ENCODE measurements around the gene COL23A1. TPM values are rescaled to one million over a fixed set of nuclear protein-coding genes. Genes with fewer than 3 reads are reported as not detected.

The COL23A1 gene
- total RNA-seq, 1 donor from 2014 or later = 0.40 TPM

GRCh38 chr5:178589180-178590140 lies 733 bp downstream of the COL23A1 start:
- DNase-seq (ENCODE audit: low read depth) = no peak

DNA sequence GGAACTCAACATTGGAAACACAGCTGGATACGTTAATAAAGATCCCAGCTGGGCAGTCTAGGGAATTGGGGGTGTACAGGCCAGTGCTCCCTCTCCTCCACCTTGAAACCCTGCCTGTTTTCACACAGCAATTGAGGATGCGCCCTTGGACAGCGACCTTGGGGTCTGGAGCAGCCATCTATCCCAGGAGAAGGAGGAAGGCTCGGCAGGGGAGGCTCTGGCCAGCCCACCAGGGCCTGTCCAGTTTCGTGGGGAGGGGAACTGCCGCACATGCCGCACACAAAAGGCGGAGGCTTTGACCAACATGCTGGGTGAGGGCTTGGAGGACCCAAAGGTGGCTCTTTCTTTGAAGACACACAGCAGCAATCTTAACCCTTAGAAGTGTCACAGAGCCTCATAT lies 1.4 kb downstream of the COL23A1 start:
- no peak for DNase-seq (ENCODE audit: low read depth)

DNA sequence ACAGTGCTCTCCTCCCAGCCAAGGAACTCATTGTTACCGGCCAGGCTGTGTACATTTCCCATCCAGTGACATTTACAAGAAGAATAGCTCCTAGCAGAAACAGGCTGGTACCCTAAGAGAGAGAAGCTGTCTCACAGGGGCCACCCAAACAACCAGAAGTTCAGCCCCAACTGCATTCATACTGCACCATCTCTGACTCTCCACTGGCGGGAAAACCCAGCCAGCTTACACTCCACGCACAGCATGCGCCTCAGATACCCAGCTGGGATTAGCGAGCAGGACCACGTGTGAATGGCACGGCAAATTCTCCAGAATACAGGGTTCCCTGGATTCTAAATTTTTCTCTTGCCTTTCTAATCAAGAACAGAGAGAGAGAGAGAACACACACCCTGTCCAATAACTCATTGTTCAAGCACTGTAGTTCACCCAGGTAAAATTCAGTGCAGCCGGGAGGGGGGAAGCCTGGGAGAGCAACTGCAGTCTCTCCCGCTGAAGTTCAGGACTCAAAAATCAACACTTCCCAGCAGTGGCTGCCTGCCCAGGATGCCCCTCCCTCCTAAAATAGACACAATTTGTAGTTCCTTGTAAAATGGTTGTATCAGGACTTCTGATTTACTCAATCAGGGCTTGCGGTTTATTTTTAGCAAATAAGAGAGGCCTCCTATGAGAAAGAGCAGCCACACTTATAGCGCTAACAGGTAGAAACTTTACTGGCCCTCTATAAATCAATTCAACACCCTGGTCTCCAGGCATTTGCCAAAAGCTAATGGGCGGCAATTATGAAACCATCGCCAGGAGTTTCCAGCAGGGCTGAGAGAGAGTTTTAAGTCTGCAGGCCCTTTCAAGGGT lies 2.2 kb downstream of the COL23A1 start:
- no peak for DNase-seq (ENCODE audit: low read depth)

DNA sequence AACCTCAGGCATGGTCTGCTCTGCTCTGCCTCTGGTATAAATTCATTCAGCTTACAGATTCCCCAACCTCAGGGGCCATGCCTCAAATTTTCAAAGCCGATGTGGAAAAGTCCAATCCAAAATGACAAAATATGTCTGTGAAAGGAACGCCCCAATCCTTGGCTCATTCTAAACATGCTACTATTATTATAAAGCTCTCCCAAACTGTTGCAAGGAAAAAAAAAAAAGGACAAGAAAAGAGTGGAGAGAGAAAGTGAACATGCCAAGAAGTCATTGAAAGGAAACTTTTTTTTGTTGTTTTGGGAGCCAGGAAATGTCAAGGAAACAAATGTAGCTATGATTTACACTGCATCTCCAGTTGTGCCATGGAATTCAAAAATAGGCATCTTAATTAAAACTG lies 3.8 kb downstream of the COL23A1 start:
- no peak for DNase-seq (ENCODE audit: low read depth)

GRCh38 chr5:178585421-178585820 lies 4.8 kb downstream of the COL23A1 start:
- DNase-seq (ENCODE audit: low read depth) = peak; percentile 5

DNA sequence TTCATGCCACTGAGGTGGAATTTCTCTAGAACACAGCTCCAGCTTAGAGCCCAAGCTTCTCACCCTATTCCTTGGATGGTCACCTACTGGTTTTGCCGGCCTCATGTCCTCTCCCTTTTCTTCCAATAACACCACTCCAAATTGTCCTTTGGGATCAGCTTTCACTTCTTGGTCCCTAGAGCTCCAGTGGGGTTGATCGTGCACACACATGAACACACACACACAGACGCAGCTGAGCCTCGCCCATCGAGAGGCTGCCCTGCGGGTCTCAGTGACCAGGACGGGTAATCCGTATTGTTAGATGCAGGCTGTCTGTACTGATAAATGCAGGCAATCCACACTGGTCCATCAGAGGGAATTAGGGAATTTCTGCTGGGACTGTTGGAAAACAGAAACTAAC lies 6.9 kb downstream of the COL23A1 start:
- DNase-seq (ENCODE audit: low read depth) = no peak

GRCh38 chr5:178582291-178582690 lies 7.9 kb downstream of the COL23A1 start:
- DNase-seq (ENCODE audit: low read depth) = no peak

GRCh38 chr5:178581621-178582020 lies 8.6 kb downstream of the COL23A1 start:
- no peak for DNase-seq (ENCODE audit: low read depth)

DNA sequence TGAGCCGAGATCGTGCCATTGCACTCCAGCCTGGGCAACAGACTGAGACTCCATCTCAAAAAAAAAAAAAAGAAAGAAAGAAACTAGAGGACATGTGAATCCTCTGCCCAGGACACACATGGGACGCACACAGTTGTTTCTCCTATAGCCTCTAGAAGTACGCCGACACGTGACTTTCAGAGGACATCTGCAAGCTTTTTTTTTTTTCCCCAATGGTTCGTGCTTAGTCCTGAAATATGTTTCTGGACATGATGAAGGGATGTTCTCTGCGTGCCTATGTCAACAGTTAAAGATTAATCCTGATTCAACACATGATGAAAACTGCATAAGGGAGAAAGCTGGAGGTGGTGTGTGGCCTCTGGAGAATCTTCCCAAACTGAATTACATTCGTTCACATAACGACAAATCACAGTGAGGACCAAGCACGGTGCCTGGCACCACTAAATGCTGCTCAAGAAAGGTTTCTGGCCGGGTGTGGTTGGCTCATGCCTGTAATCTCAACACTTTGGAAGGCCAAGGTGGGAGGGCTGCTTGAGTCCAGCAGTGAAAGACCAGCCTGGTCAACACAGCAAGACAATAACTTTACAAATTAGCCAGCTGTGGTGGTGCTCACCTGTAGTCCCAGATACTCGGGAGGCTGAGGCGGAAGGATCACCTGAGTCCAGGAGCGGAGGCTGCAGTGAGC lies 9.8 kb downstream of the COL23A1 start:
- no peak for DNase-seq (ENCODE audit: low read depth)

- no peak for DNase-seq (ENCODE audit: low read depth)
Observed at GRCh38 chr5:178577944-178578343, 12.2 kb downstream of the COL23A1 start.

DNA sequence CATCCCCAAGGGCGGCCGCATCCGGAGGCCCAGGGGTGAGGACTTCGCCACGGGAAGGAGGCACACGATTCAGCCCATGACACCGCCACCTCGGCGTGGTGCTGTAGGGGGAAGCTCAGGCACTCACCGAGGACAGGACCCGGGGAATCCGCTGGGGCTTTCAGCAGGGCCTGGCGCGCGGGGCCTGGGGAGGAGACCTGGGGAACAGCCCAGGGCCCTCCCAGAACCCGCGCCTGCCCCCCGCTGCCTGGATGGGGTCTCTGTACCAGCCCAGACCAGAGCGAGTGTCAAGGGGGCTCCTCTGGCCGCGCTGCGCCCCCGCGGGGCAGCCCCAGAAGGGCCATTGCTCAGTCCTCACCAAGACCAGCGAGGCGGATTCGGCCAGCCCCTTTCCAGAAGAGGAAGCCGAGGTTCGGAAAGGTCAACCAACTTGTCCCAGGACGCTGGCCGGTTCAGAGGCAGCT lies 12.8 kb downstream of the COL23A1 start:
- DNase-seq (ENCODE audit: low read depth) = no peak

DNA sequence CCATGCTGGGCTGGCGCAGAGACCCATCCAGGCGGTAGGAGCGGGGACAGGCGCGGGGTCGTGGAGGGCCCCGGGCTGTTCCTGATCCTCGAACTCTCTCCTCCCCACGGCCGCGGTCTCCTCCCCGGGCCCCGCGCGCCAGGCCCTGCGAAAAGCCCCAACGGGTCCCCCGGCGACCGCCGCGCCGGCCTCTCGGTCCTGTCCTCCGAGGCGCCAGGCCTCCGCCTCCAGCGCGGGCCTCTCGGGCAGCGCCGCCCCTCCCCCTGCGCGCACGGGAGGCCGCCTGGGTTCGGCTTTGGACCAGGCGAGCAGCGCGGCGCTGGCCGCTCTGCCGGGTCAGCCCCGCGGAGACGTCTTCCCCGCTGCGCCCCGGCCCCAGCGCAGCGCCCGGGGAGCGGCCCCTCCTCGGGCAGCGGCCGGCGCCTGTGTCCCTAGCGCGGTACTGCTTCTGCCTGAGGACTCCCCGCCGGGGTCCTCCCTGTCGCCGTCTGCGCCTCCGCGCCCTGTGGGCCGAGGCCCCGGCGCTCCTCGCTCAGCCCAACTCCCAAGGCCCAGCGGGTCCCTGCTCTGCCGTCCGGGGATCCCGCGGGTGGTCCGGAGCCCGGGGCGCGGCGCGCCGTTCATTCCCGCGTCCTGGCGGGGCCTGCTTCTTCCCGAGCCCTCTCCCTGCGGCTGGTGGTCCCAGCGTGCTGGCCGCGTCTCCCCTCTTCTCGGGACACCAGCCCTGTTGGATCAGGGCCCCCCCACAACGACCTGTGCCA lies 13.4 kb downstream of the COL23A1 start:
- DNase-seq (ENCODE audit: low read depth) = no peak

- no peak for DNase-seq (ENCODE audit: low read depth)
Observed at GRCh38 chr5:178573216-178573615, 17.0 kb downstream of the COL23A1 start.

DNA sequence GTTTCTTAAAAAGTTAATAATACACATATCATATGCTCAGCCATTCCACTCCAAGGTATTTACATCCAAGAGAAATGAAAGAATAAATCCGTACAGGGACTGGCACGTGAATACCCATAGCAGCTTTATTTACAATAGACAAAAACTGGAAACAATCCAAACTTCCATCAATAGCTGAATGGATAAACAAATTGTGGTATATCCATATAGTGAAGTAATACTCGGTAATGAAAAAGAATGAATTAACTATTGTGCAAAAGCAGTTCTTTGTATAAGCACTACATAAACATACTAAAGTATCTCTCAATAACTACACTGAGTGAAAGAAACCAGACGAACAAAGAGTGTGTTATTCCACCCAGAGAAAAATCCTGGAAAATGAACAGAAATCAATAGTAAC lies 17.6 kb downstream of the COL23A1 start:
- DNase-seq (ENCODE audit: low read depth) = no peak

DNA sequence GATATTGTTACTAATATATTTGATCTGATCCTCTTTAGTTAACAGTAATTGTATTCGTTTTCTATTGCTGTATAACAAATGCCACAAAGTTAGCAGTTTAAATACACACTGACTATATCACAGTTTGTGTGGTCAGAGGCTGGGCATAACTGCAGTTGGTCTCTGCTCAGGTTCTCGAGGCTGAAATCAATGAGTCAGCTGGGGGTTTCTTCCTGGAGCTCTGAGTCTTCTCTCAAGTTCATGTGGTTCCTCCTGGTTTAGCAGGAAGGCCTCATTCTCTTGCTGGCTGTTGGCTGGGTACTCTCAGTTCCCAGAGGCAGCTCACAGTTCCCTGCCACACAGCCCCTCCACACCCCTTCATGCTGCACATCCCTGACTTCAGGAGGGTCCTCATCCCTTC lies 20.7 kb downstream of the COL23A1 start:
- no peak for DNase-seq (ENCODE audit: low read depth)

GRCh38 chr5:178564811-178565550 lies 25.2 kb downstream of the COL23A1 start:
- DNase-seq (ENCODE audit: low read depth) = no peak

DNA sequence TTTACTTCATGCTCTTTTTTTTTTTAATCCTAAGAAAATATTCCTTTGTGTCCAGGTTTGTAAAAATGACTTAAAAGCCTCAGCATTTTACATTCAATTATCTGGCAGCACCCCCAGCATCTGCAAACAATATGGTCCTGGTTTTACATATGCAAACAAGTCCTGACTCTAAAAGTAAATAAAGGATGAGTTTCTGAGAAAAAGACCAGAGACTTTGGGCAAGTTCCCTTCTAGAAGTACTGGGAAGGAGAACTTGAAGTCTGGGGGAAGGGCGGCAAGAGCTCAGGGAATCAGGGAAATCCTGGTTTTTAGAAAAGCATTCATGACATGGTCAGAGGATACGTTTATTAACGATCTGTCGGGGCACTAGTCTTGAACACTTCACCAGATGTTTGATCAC lies 25.8 kb downstream of the COL23A1 start:
- DNase-seq (ENCODE audit: low read depth) = no peak

DNA sequence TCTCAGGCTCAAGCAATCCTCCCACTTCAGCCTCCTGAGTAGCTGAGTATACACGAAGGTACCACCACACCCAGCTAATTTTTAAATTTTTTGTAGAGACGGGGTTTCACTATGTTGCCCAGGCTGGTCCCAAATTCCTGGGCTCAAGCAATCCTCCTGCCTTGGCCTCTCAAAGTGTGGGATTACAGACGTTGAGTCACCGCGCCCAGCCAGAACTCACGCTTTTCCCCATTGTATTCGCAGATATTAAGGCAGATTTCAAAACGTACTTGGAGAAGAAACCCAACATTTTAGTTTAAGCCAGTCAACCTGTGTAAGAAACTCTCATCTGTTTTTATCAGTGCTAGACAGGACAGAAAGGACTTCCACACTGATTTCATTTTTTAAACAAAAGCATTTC lies 26.6 kb downstream of the COL23A1 start:
- DNase-seq (ENCODE audit: low read depth) = no peak

DNA sequence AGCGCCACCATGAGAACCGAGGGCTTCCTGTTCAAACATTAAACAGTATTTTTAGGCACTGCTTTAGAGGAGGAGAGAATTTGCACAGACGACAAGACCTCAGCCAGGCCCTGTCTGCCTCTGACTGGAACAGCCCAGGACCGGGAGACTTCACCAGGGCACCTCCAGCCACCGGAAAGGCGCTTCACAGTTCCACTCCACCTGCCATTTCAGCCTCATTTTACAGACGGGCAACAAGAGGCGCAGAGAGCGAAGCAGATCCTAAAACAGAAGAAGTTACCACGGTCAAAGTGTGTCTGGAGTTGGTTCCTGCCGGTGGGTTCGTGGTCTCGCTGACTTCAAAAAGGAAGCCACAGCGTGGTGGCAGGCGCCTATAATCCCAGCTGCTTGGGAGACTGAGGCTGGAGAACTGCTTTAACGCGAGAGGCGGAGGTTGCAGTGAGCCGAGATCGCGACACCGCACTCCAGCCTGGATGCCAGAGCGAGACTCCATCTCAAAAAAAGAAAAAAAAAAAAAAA lies 28.4 kb downstream of the COL23A1 start:
- no peak for DNase-seq (ENCODE audit: low read depth)

DNA sequence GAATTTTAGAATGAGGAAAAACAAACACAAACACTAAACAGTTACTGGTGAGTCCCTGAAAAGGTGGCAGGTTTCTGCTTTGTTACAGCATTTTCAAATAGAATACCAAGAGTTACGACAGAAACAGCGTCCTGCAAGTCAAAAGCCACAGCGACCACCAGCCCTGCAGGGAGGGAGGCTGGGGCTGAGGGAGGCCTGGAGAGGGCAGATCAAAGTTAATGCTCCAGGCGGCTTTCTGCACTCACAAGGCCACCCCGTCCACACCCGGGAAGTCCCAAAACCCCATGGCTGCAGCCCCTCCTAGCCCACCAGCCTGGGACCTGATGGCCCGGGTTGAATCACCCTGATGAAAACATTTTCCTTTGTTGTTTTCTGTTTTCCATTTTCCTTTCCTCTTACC lies 29.3 kb downstream of the COL23A1 start:
- no peak for DNase-seq (ENCODE audit: low read depth)

All from renal cortical epithelial cell (primary cell).